Stimulated activated CD8-positive, alpha-beta memory T cell treated with anti-CD3 and anti-CD28 coated beads, Interleukin-4, amount 100 ng/mL, for 1 hour (primary cell): ENCODE results near the gene TRAF3.
"Not testable (repeated sequence)": the region's sequence is repeated elsewhere in the genome, so short reads cannot be mapped to it uniquely, and the experiment has no call there.

Experiments
- DNase-seq, 2 donors: peaks; one replicate each; pipeline ENCODE4 v3.0.0-alpha.2; 2020; ENCODE audit warnings: low read depth in 2 of 2, low spot score in 1 of 2

TRAF3 gene

DNA sequence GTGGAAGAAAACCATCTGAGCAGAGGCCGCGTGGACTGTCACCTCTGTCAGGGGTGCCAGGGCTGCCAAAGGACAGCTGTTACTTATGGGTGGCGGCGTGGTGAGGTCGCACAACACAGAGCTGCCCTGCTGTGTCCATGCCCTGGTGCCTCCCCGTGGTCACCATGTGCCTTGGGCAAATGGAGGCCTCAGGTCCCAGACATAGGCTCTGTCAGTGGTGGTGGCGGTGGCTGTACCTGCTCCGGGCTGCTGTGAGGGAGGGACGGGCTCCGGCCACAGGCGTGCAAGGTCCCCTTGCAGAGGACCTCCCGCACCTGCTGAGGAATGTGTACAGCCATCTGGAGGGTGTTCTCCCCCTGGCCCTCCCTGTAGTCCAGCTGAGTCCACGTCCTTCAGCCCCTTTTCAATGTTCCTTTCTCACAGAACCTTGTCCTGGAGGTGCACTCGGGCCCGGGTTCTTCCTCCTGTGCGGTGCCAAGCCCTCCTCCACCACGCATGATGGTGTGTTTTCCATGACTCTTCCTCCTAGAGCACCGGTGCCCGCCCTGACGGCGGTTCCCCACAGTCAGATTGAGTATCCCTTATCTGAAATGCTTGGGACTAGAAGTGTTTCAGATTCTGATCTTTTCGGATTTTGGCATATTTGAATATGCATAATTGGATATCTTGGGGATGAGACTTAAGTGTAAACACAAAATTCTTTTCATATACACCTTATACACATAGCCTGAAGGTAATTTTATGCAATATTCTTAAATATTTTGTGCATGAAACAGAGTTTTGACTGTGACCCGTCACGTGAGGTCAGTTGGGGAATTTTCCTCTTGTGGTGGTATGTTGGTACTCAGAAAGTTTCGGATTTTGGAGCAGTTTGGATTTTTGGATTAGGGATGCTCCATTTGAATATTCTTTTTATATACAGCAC is 49.8 kb downstream of the TRAF3 start:
- DNase-seq = no peak

DNA sequence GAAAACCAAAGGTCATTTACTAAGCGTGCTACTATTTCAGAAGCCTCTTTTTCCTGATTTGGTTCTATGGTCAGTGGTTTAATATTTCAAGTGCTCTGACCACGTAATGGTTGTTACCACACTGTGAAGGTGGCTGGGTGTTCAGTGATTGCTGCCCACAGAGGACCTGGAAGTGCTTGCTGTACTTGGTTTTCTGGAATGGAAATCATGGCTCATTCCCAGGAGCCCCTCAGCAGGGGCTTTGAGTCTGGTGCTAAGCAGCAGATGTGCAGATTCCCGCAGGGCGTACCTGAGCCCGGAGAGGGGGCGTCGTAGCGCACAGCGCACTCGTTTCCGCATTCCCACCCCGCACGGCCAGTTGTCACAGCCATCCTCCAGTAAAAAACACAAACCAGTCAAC is 50.5 kb downstream of the TRAF3 start:
- no peak for DNase-seq

DNA sequence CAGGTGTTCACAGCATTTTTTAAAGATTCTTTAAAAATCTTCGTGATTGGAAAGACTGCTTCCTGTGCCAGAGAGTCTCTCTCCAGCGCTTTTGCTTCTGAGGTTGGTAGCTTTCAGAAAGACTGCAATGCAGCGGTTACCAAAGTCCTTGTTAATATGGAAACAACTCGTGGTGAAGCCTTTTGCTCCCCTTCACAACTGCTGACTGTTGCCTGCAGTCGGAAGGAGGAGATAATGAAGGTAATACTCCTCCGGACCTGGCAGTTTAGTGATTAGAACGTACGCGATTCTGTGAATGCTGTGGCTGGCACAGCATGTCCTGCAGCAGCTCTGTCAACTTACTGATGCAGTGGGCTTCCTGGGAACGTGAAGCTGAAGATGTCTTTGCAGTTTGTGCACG is 50.9 kb downstream of the TRAF3 start:
- DNase-seq = no peak

DNA sequence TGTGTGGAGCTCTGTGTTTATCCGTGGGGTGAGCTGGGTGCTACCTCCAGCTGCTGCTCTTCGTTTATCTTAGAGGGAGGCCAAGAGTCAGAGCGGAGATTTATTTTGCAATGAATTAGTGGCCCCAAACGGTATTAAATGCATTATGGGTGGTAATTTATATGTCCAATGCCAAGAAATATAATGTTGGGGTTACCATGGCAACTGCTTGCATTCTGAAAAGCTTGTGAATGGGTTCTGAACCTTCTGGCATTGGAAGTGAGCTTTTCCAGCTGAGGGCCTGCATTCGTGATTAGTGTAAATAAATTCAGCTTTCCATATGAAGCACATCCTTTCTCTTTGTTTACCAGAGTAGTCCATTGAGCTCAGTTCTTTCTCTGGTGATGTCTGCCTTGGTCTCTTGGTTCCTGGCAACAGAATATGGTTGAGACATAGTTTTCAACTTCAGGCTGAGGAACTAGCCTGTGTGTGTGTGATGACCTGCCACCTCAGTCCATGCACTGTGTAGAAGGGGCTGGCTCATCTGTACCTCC is 51.8 kb downstream of the TRAF3 start:
- DNase-seq = no peak

DNA sequence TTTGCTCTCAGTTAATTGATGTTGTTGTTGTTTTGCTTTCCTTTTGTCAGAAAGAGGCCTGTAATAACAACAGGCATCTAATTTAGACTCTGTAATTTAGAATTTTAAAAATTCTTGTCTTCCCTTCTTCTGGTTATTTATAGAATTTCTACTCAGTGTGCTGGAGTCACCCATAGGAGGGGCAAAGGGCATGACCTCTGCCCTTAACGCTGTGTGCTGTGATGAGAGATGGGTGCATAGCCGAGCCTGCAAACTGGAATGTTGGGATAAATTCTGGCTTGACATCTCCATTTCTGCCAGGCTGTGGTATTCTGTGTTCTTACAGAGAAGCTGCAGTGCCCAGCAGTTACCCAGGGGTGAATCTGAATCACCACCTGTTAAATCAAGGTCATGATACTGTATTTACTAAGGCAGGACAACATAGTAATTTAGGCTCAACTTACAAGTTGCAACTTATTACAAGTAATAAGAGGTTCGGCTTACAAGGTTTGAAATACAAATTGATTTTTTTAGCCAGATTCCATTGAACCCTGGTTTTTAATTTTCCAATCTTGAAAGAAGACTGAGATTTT is 53.3 kb downstream of the TRAF3 start:
- DNase-seq = no peak

DNA sequence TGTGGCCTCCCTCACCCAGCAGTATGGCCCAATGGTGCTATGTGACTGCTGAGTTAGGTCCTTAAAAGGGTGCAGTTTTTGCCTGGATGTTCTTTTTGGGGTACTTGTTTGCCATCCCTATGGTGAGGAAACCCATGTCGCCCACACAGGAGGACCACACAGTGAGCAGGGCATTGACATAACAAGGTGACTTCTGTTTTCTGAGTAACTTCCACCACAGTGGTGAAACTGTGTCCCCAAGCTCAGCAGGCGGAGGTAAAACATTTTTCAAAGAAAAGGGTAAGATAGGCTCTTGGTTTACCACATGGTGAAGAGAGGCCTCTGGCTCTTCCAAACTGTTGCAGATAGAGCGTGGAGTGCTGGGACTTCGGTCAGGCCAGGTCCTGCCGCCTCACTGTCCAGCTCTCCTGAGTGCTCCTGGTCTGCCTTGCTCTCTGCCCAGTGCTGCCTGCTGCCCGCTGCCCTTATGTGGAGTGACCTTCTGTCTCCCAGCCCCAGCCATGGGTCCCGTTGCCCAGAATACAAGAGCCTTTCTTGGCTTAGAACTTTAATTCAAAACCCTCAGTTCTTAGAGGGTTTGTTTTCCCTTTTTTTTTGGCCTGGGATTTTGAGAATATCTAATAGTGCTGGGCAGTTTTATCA is 54.0 kb downstream of the TRAF3 start:
- DNase-seq = no peak

DNA sequence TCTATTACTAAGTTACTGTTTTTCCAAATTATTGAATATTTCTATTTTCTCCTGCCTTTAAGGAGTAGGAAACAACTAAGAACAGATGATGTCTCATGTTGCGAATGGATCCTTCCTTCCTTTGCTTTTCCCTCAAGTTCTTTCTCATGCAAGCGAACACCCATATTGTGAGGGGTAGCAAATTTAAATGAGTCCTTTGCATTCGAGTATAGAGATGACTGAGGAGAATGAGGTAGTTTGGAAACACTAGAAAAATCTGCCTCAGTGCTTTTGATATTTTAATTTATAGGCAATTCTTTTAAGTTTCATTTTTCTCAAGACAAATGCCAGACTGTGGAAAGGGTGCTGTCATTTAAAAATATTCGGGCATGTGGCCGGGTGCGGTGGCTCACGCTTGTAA is 56.1 kb downstream of the TRAF3 start:
- no peak for DNase-seq

DNA sequence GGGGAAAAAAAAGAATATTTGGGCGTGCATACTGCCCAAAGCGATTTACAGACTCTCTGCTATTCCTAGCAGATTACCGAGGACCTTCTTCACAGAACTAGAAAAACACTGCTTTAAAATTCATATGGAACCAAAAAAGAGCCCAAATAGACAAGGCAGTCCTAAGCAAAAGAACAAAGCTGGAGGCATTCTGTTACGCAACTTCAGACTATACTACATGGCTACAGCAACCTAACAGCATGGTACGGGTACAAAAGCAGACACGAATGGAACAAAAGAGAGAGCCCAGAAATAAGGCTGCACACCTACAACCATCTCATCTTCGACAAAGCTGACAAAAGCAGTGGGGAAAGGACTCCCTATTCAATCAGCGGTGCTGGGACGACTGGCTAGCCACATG is 56.7 kb downstream of the TRAF3 start:
- no peak for DNase-seq

DNA sequence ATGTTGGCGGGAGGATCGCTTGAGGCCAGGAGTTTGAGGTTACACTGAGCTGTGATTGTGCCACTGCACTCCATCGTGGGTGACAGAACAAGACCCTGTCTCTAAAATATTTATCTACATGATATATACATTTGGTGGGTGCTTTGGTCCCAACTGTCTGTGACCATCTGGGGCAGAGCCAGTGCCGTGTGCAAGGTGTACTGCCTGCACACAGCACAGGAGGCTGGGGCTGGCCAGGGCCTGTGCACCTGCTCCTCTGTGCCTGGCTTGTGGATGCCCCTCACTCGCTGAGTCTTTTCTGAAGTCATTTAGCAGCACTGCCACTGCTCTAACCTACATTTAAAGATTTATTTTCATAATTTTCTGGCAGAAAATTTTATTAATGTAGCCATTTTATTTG is 58.7 kb downstream of the TRAF3 start:
- DNase-seq = no peak

DNA sequence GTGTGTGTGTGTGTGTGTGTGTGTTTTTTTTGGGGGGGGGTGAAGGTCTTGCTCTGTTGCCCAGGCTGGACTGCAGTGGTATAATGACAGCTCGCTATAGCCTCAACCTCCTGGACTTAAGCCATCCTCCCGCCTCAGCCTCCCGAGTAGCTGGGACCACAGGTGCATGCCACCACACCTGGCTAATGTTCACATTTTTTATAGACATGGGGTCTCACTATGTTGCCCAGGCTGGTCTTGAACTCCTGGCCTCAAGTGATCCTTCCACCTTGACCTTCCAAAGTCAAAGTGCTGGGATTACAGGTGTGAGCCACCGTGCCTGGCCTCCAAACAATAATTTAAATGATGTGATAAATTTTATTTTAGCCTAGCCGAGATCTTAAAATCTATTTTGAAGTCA is 59.9 kb downstream of the TRAF3 start:
- DNase-seq = not testable (repeated sequence)

DNA sequence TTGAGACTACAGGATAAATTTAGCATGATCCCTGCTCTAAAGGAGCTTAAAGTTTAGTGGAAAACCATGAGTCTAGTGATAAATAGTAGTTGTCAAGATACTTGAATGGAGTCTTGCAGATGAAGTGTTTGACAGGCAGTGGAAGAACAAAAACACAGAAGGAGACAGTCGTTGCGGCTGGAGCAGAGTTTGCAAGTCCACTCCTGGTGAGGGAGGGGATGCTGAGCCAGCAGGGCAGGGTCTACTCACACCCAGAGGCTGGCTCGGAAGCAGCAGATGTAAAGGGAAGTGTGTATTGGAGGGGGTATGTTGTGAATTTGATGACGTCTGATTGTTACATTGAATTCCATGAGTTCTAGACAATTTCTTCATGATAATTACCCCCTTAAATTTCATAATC is 61.3 kb downstream of the TRAF3 start:
- no peak for DNase-seq

DNA sequence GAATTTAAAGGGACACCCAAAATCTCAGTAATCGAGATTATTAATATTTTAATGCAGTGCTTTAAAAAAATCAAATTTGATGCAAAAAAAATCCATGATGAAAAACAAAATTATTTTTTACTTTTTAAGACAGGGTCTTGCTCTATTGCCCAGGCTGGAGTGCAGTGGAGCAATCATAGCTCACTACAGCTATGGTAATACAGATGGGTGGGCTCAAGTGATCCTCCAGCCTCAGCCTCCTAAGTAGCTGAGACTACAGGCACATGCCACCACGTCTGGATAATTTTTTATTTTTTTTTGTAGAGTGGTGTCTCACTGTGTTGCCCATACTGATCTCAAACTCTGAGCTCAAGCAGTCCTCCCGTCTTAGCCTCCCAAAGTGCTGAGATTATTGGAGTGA is 62.9 kb downstream of the TRAF3 start:
- no peak for DNase-seq

DNA sequence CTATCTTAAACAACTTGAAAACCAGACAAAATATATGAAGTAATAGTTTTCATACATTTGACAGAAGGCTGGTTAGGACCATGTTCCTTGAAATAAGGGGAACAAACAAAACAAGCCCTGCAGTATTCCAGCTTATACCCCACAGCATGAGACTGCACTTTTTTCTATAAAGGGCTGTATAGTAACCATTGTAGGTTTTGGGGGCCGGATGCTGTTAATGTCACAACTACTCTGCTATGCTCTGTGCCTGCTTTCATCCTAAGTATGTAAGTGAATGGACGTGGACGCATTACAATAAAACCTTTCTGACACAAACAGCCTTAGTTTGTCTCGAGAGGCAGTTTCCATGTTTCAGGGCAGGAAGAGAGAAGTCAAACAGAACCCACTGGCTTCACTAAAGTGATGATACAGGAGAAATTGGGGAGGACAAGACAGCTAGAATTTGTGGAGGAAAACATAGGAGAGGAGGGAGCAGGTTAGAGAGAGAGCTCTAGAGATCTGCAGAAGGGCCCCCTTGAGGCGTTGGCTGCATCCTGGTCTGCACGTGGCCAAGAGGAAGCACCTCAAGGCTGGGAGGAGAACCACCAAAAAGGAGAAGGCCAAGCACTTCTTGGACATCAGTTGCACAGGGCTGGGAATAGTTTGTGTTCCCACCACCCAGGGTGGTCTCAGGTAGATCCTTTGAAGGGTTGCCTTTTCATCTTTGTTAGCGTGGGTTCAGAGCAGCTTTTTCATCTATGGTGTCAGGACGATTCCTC is 63.7 kb downstream of the TRAF3 start:
- DNase-seq = no peak

DNA sequence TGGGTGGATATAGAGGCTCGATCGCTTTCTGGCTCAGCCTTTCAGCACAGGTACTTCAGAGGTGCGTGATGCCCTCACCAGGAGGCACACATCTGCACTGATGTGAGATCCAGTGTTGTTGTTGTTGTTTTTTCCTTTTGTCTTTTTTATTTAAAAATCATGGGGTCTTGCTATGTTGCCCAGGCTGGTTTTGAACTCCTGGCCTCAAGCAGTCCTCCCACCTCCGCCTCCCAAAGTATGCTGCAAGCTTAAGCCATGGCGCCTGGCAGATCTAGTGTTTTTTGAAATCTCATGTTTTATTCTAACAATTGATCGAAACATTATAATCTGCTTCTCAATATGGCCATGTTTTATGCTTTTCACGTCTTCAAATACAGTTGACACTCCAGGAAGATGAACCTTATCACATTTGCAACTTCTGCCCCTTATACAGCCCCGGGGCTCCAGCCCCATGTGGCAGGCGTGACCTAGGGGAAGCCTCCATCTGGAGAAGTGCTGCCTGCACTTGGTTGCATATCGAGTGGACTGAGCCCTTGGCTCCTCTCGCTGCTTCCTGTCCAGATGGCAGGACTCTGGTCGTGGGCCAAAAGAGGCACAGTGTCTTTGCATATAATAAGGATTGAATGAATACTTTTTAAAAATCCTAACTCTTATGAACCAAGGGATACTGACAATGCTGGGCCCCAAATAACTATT is 71.7 kb downstream of the TRAF3 start:
- no peak for DNase-seq

DNA sequence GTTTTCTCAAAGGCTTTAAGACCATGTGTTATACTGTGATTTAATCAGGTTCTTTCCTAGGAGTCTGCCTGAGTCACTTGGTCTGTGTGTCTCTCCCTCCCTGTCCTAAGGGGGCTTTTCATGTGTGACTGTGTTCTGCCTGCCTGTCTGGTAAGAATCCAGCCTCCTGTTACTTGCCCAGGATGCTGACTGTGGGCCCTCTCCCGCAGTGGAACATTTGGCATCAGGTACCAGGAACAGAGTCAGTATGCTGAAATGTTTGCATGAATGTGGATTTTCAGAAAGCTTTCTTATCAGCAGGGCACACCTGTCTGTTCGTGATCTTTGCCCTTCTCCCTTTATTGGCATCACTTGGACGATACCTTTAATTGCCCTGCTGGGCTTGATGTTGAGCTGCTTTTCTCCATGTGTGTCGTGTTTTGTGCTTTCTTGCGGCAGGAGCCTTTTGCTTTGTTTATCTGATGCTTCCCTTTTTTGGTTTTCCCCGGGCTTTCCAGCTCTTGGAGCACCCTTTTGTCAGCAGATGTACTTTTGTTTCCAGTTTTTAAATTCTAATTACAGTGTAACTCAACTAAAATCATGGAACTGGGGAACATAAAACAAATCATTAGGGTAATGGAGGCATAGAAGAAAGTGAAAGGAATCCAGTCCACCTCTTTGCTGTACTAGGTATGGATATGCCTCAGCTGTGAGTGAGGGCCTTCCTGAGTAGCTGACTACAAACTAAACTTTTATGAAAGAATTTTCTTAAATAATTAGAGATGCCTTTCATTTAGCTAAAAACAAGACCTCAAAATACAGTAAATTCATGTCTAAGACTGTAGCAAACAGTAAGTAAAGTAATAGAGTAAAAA is 72.5 kb downstream of the TRAF3 start:
- DNase-seq = no peak

DNA sequence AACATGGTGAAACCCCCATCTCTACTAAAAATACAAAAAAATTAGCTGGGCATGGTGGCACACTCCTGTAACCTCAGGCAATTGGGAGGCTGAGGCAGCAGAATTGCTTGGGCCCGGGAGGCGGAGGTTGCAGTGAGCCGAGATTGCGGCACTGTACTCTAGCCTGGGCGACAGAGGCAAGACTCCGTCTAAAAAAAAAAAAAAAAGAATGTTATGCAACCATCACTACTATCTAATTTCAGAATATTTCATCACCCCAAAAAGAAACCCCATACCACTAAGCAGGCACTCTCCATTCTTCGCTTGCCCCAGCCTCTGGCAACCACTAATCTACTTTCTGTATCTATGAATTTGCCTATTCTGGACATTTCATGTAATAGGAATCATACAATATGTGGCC is 76.4 kb downstream of the TRAF3 start:
- no peak for DNase-seq

DNA sequence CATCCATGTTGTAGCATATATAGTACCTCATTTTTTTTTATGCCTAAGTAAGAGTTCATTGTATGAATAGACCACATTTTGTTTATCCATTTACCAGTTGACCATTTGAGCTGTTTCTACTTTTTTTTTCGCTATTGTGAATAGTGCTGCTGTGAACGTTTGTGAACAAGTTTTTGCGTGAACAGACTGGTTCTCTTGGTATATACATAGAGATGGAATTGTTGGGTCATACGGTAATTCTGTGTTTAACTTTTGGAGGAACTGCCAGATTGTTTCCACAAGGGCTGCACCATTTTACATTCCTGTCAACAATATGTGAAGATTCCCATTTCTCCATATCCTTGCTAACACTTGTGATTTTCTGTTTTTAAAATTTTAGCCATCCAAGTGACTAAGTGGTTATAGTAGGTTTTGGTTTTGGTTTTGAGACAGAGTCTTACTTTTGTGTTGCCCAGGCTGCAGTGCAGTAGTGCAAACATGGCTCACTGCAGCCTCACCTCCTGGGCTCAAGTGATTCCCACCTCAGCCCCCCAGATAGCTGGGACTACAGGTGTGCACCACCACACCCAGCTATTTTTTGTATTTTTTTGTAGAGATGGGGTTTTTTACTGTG is 76.9 kb downstream of the TRAF3 start:
- no peak for DNase-seq

DNA sequence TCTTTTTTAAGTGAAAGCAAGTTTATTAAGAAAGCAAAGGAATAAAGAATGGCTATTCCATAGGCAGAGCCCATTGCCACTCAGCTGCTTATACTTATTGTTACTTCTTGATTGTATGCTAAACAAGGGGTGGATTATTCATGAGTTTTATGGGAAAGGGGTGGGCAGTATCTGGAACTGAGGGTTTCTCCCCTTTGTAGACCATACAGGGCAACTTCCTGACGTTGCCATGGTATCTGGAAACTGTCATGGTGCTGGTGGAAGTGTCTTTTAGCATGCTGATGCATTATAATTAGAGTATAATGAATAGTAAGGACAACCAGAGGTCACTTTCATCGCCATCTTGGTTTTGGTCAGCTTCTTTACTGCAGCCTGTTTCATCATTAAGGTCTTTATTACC is 78.9 kb downstream of the TRAF3 start:
- DNase-seq = no peak

DNA sequence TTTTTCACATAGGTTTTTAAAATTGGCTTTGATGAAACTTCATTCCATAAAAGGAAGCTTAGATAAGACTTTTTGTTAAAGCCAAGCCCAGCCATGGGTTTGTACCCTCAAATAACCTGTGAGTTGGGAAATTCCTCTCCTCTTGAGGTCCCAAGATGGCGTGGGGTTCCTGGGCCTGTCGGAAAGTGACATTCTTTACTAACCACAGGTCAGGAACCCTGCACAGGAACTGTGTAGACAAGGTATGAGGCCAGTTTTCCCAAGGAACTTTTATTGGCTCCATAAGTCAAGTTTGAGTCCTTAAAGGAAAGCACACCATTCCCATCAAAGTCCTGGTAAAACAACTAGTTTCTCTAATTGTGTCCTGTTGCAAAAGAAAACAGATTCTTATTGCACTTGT is 80.2 kb downstream of the TRAF3 start:
- no peak for DNase-seq
